ENCODE results near the gene NPDC1. TPM values are rescaled to one million over a fixed set of nuclear protein-coding genes. Genes with fewer than 3 reads are reported as not detected.

The NPDC1 gene
- polyA plus RNA-seq, 1 donor: 42.7 TPM

DNA sequence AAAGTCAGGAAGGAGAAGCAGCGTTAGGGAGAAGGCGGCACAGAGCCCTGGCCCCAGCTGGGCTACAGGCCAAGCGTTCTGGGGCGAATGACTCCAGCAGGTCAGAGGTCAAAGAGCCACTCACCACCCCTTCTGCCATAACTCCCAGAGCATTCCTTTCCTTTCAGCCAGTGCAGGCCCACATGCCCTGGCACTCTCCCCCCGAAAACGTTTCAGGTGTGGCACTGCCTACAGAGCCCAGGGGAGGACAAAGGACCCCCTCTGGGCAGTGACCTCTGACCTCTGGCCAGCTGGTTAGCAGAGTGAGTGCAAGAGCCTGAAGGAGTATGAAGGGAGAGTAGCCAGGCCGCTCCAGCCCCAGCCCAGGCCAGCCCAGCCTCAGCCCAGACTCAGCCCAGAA is 22.8 kb downstream of the NPDC1 start:
- H3K27me3 ChIP-seq (ENCODE audit: control insufficient read depth, insufficient read depth, low read length): no peaks in the 10 kb centered on the region
- WGBS (ENCODE audit: insufficient coverage, low lambda C conversion rate): no CpG with 5 or more reads among the region's 7 CpGs
- H3K9me3 ChIP-seq (ENCODE audit: control insufficient read depth, low read depth, low read length): peaks cover 22% of the 10 kb centered on the region
- H3K4me3 ChIP-seq (ENCODE audit: low read length): no peak overlapping the region
- no peaks in the 10 kb centered on the region for H3K36me3 ChIP-seq (ENCODE audit: control insufficient read depth, insufficient read depth, low read length)
- no peak overlapping the region for H3K27ac ChIP-seq (ENCODE audit: low read length)
- peaks cover 28% of the 10 kb centered on the region for H3K4me1 ChIP-seq (ENCODE audit: control insufficient read depth, insufficient read depth, low read length)
- no peak for DNase-seq

DNA sequence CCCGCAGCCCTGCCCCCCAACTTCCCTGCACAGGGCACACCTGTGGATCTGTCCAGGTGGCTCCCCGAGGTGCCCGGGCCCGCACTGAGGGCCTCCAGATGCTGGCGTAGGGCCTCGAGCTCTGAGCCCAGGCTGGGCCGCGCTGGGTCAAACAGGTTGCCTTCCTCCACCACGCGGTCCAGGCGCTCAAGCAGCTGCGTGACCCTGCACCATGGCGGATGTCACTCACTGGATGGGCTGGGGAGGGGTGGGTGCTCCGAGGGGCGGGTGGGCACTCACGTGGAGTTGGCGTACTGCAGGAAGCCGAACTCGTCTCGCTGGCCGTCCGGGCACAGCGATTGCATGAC is 23.3 kb downstream of the NPDC1 start:
- Histone ChIP-seq H3K27ac (ENCODE audit: low read length) (no peak overlapping the region), H3K4me1 (ENCODE audit: control insufficient read depth, insufficient read depth, low read length) (peaks cover 28% of the 10 kb centered on the region), H3K9me3 (ENCODE audit: control insufficient read depth, low read depth, low read length) (peaks cover 27% of the 10 kb centered on the region), H3K36me3 (ENCODE audit: control insufficient read depth, insufficient read depth, low read length) (peaks cover under 1% of the 10 kb centered on the region), H3K4me3 (ENCODE audit: low read length) (no peak overlapping the region), H3K27me3 (ENCODE audit: control insufficient read depth, insufficient read depth, low read length) (no peaks in the 10 kb centered on the region)
- WGBS (ENCODE audit: insufficient coverage, low lambda C conversion rate): no CpG with 5 or more reads among the region's 23 CpGs
- DNase-seq: no peak

DNA sequence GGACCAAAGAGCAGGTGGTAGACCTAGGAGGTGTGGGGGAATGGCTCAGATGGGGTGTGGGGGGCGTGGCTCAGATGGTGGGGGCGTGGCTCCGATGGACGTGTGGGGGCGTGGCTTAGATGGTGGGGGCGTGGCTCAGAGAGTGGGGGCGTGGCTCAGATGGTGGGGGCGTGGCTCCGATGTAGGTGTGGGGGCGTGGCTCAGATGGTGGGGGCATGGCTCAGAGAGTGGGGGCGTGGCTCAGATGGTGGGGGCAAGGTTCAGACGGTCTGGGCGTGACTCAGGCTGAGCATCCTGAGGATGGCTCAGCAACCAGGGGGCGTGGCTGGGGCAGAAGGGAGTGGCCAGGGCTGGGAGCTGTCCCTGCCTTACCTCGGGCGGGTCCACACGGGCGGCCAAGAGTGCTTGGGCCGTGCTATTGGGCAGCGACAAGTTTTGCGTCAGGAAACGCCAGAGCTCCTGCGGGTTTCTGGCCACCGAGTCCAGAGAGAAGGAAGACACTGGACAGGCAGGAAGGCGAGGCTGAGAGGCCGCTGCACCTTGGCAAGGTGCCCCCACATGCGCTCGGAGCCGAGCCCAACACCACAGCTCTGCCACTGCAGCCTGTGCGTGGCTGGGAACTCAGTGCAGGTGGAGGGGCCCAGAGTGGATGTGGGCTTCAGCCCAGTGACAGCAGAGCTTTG is 23.9 kb downstream of the NPDC1 start:
- Histone ChIP-seq H3K36me3 (ENCODE audit: control insufficient read depth, insufficient read depth, low read length) (peaks cover 6% of the 10 kb centered on the region), H3K9me3 (ENCODE audit: control insufficient read depth, low read depth, low read length) (peaks cover 32% of the 10 kb centered on the region), H3K27ac (ENCODE audit: low read length) (no peak overlapping the region), H3K27me3 (ENCODE audit: control insufficient read depth, insufficient read depth, low read length) (no peaks in the 10 kb centered on the region), H3K4me3 (ENCODE audit: low read length) (no peak overlapping the region), H3K4me1 (ENCODE audit: control insufficient read depth, insufficient read depth, low read length) (peaks cover 24% of the 10 kb centered on the region)
- peak; percentile 93 to 96 for DNase-seq
- no CpG with 5 or more reads among the region's 30 CpGs for WGBS (ENCODE audit: insufficient coverage, low lambda C conversion rate)

DNA sequence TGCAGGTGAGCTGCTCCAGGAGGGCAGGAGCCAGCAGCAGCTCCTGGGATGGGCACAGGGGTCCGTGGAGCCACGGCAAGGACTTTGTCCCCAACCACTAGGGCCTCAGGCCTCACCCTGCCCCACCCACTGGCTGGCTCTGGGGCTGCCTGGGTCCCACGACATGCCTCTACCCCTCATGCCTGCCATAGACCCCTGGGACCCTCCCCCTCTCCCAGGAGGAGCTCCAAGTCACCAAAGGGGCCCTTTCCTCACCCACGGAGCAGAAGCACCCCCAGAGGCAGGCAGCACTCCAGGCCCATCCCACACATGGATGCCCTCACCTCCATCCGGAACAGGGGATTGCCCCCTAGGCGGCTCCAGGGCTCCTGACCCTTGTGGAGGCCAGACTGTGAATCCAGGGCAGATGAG is 24.4 kb downstream of the NPDC1 start:
- Histone ChIP-seq H3K4me1 (ENCODE audit: control insufficient read depth, insufficient read depth, low read length) (peaks cover 21% of the 10 kb centered on the region), H3K9me3 (ENCODE audit: control insufficient read depth, low read depth, low read length) (peaks cover 35% of the 10 kb centered on the region), H3K36me3 (ENCODE audit: control insufficient read depth, insufficient read depth, low read length) (peaks cover 10% of the 10 kb centered on the region), H3K27ac (ENCODE audit: low read length) (no peak overlapping the region), H3K27me3 (ENCODE audit: control insufficient read depth, insufficient read depth, low read length) (no peaks in the 10 kb centered on the region), H3K4me3 (ENCODE audit: low read length) (no peak overlapping the region)
- no CpG with 5 or more reads among the region's 6 CpGs for WGBS (ENCODE audit: insufficient coverage, low lambda C conversion rate)
- peak in 1 of 2 donors; percentile 53 for DNase-seq

DNA sequence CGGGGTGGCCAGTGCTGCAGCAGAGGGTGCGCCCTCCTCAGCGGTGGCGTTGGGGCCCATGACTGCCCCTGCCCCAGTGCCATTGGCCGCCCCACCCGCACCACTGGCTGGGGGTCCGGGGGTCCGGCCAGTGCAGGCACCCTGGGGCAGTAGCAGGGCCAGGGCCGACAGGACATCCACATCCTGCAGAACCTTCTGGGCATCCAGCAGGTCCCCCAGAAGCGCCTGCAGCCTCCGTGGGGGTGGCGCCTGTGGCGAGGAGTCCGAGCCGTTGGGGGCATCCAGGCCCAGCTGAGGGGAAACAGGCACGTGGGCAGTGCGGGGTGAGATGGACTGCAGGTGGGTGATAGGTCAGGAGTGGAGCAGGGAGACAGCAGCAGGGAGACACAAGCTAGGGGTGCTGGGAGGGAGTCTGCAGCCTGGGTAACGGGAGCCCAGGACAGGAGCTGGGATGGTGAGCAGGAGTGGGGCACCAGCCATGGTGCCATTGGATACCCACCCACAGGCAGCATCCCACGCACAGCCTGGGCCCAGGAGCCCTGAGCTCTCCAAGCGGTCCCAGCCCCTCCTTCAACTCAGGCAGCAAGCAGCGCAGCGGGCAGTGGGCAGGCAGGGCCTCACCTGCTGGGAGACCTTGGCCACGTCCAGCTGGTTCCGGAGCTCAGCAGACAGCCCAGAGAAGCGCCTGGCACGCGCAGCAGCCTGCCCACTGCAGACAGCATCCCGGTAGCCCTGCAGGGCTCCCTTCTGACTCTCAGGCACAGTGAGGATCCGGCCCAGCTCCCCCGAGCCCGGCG is 25.0 kb downstream of the NPDC1 start:
- H3K27ac ChIP-seq (ENCODE audit: low read length): no peak overlapping the region
- no peak for DNase-seq
- no CpG with 5 or more reads among the region's 32 CpGs for WGBS (ENCODE audit: insufficient coverage, low lambda C conversion rate)

DNA sequence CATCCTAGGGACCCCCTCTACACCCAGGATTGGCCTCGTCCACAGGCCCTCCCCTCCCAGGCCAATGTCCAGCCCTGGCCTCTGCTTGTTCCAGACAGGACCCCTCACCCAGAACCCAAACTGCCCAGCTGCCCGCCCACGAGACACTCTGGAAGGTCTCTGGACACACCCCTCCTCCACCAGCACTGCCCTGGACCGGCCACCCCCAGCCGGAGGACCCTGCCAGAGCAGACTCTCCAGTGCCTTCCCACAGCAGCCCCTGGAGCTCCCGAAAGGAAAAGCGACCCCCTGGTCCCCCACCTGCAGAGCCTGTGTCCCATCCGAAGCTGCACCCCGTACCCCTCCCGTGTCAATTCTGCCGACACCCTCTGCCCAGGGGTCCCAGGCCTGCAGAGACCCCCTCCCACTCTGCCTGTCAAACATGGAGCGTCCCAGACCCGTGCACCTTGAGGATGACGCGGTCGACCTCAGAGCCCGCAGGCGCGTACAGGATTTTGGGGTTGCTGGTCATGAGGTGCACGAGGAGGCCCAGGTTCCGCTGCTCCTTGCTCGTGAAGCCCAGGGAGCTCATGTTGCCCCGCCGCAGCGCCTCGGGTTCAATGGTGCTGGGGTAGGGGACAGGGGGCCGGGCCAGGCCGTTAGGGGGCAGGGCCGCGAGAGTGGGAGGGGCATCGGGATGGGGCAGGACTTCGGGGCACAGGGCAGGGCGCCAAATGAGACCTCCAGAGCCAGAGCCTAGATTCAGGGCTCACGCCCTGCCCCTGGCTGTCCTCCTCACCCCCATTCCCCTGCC is 25.9 kb downstream of the NPDC1 start:
- no CpG with 5 or more reads among the region's 34 CpGs for WGBS (ENCODE audit: insufficient coverage, low lambda C conversion rate)
- Histone ChIP-seq H3K36me3 (ENCODE audit: control insufficient read depth, insufficient read depth, low read length) (peaks cover 12% of the 10 kb centered on the region), H3K4me3 (ENCODE audit: low read length) (no peak overlapping the region), H3K4me1 (ENCODE audit: control insufficient read depth, insufficient read depth, low read length) (peaks cover 21% of the 10 kb centered on the region), H3K27ac (ENCODE audit: low read length) (no peak overlapping the region), H3K9me3 (ENCODE audit: control insufficient read depth, low read depth, low read length) (peaks cover 41% of the 10 kb centered on the region), H3K27me3 (ENCODE audit: control insufficient read depth, insufficient read depth, low read length) (no peaks in the 10 kb centered on the region)
- no peak for DNase-seq

More for the DNA sequence above, 25.0 kb downstream of the NPDC1 start:
- Histone ChIP-seq H3K9me3 (ENCODE audit: control insufficient read depth, low read depth, low read length) (peaks cover 35% of the 10 kb centered on the region), H3K4me3 (ENCODE audit: low read length) (no peak overlapping the region), H3K36me3 (ENCODE audit: control insufficient read depth, insufficient read depth, low read length) (peaks cover 10% of the 10 kb centered on the region), H3K27me3 (ENCODE audit: control insufficient read depth, insufficient read depth, low read length) (no peaks in the 10 kb centered on the region), H3K4me1 (ENCODE audit: control insufficient read depth, insufficient read depth, low read length) (peaks cover 21% of the 10 kb centered on the region)

DNA sequence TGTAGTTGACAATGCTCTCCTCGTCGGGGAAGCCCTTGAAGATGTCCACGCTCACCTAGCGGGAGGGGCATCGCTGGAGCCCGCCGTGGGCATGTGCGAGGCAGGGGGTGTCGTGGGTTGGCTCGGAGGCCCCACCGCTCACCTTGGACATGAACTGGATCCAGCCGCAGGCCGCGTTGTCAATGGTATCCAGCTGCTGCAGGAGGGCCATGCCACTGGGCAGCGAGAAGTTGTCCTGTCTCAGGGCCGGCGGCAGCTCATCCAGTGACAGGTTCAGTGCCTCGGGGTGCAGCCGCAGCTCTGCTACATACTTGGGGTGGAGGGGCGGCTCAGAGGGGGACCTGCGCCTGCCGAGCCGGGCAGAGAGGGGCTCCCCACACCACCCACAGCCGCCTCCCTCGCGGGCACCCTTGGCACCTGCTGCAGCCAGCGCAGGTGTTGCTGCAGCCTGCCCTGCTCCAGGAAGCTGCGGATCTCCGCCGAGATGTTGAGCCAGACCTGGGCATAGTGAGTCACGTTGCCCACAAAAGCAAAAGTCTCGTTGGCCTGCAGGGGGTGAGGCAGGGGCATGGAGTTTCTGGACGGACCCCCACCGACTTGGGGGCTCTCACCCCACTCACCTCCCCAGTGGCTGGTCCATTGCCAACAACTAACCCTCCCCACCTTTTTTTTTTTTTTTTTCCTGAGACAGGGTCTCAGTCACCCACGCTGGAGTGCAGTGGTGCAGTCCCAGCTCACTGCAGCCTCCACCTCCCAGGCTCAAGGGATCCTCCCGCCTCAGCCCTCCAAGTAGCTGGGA is 27.0 kb downstream of the NPDC1 start:
- H3K27ac ChIP-seq (ENCODE audit: low read length): no peak overlapping the region
- peaks cover 52% of the 10 kb centered on the region for H3K9me3 ChIP-seq (ENCODE audit: control insufficient read depth, low read depth, low read length)
- H3K4me3 ChIP-seq (ENCODE audit: low read length): no peak overlapping the region
- no CpG with 5 or more reads among the region's 36 CpGs for WGBS (ENCODE audit: insufficient coverage, low lambda C conversion rate)
- peaks cover 21% of the 10 kb centered on the region for H3K4me1 ChIP-seq (ENCODE audit: control insufficient read depth, insufficient read depth, low read length)
- DNase-seq: no peak
- H3K27me3 ChIP-seq (ENCODE audit: control insufficient read depth, insufficient read depth, low read length): no peaks in the 10 kb centered on the region
- peaks cover 17% of the 10 kb centered on the region for H3K36me3 ChIP-seq (ENCODE audit: control insufficient read depth, insufficient read depth, low read length)

DNA sequence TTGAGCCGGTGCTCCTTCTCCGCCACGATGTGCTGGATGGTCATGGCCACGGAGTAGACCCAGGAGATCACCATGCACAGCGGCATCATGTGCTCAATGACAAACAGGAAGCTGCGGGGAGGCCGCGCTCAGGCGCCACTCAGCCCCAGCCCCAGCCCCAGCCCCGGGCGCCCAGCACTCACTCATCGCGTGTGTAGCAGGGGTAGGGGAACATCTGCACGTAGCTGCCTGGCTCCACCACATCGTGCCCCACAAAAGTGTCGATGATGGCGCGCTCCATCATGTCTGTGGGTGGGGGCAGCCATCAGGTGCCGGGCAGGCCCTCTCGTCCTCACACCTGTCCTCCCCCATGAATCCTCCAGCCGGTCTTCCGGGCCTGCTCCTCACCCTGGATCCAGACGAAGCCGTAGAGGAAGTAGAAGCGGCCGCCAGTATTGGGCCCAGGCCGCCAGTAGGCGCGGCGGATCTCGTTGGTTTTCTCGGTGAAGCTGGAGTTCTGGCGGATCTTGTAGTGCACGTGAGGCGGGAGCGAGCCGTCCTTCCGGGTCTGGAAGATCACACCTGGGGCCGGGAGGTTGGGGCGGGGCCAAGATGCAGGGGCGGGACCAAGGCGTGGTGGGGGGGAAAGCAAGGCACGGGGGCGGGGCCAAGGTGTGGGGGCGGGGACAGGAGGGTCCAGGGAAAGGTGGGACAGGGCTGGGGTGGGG is 28.0 kb downstream of the NPDC1 start:
- WGBS (ENCODE audit: insufficient coverage, low lambda C conversion rate): no CpG with 5 or more reads among the region's 45 CpGs
- peaks cover 17% of the 10 kb centered on the region for H3K36me3 ChIP-seq (ENCODE audit: control insufficient read depth, insufficient read depth, low read length)
- H3K27ac ChIP-seq (ENCODE audit: low read length): no peak overlapping the region
- peaks cover 59% of the 10 kb centered on the region for H3K9me3 ChIP-seq (ENCODE audit: control insufficient read depth, low read depth, low read length)
- no peaks in the 10 kb centered on the region for H3K27me3 ChIP-seq (ENCODE audit: control insufficient read depth, insufficient read depth, low read length)
- DNase-seq: no peak
- H3K4me3 ChIP-seq (ENCODE audit: low read length): no peak overlapping the region
- peaks cover 16% of the 10 kb centered on the region for H3K4me1 ChIP-seq (ENCODE audit: control insufficient read depth, insufficient read depth, low read length)

DNA sequence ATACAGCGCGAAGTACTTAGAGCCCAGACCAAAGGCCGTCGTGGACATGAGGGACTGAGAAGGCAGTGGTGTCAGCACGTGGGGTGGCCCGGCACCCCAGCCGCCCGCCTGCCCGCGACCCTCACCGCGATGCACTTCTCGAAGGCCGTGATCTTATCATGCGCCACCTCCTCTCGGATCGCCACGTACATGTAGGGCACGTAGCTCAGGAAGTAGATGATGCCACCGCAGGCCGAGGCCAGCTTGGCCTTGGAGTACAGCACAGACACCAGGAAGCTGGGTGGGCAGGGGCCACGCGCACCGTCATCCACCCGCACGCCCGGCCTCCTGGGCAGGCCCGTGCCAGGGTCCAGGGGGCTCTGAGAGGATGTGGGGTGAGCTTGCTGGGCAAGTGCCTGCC is 28.9 kb downstream of the NPDC1 start:
- H3K9me3 ChIP-seq (ENCODE audit: control insufficient read depth, low read depth, low read length): peaks cover 58% of the 10 kb centered on the region
- no peaks in the 10 kb centered on the region for H3K27me3 ChIP-seq (ENCODE audit: control insufficient read depth, insufficient read depth, low read length)
- no peak overlapping the region for H3K4me3 ChIP-seq (ENCODE audit: low read length)
- peaks cover 17% of the 10 kb centered on the region for H3K36me3 ChIP-seq (ENCODE audit: control insufficient read depth, insufficient read depth, low read length)
- no peak overlapping the region for H3K27ac ChIP-seq (ENCODE audit: low read length)
- H3K4me1 ChIP-seq (ENCODE audit: control insufficient read depth, insufficient read depth, low read length): peaks cover 7% of the 10 kb centered on the region
- DNase-seq: no peak
- no CpG with 5 or more reads among the region's 28 CpGs for WGBS (ENCODE audit: insufficient coverage, low lambda C conversion rate)
